Sigmoid colon (tissue), 4 donors: ENCODE measurements around the gene TEX13D.

Experiments
- CTCF ChIP-seq, 4 experiments: fragments of 450-650 bp in 3 of 4; fragments of 200-600 bp in 1 of 4; IDR thresholded peaks; one replicate each; pipeline ENCODE4 v1.5.1; 2016 to 2019; ENCODE audit warnings: antibody characterized with exemption in 4 of 4, mild to moderate bottlenecking in 3 of 4, moderate library complexity in 2 of 4
- EP300 ChIP-seq, 4 donors: sonication (generic); formaldehyde crosslinking; IDR thresholded peaks; one replicate each; pipeline ENCODE4 v1.6.1; 2017; ENCODE audit warnings: antibody characterized with exemption in 4 of 4
- POLR2A ChIP-seq, 2 donors: fragments of 450-650 bp; IDR thresholded peaks; one replicate each; pipeline ENCODE4 v1.6.1; 2016; ENCODE audit warnings: antibody characterized with exemption in 2 of 2, mild to moderate bottlenecking in 2 of 2, moderate library complexity in 2 of 2
- POLR2AphosphoS5 ChIP-seq, 4 donors: sonication (generic); formaldehyde crosslinking; IDR thresholded peaks; one replicate each; pipeline ENCODE4 v1.6.1; 2017; ENCODE audit warnings: antibody characterized with exemption in 4 of 4

GRCh38 chrX:124348885-124349453 is 16.5 kb downstream of the TEX13D start:
- TF ChIP-seq POLR2AphosphoS5 (IDR thresholded peaks at IDR 0.05) (no peak), CTCF (IDR thresholded peaks at IDR 0.05) (no peak), POLR2A (IDR thresholded peaks at IDR 0.05) (no peak), EP300 (IDR thresholded peaks at IDR 0.05) (no peak)
